H1 (cell line): ENCODE data around the gene R3HDM4. TPM values are rescaled to one million over a fixed set of nuclear protein-coding genes. Genes with fewer than 3 reads are reported as not detected.

Experiments
- CTCF ChIA-PET: fragments of 300-600 bp; sonication (Branson Sonifier 250); formaldehyde crosslinking; loops from one replicate; lab custom pipeline; 2021; ENCODE audit not compliant: partially characterized antibody; lab: Charles Lee
- POLR2A ChIA-PET: fragments of 300-600 bp; sonication (Branson Sonifier 250); formaldehyde crosslinking; loops from one replicate; lab custom pipeline; 2021; ENCODE audit warnings: inconsistent platforms; ENCODE audit not compliant: partially characterized antibody; lab: Charles Lee
- DNase-seq, 2 experiments: peaks; one replicate each; pipeline versions ENCODE4 v3.0.0 to v3.0.0-alpha.2; 2010 to 2022; ENCODE audit warnings: low spot score in 2 of 2, low read depth in 1 of 2, mixed read lengths in 1 of 2
- FAIRE-seq: peaks from 2 replicates; lab custom pipeline; 2011; peaks lifted over from hg19 to GRCh38; lab: Jason Lieb, UNC
- H2AFZ ChIP-seq: 2 replicates; pipeline ENCODE4 v1.8.1; 2012; ENCODE audit warnings: low read length, inconsistent platforms
- H2AK5ac ChIP-seq: 2 replicates; pipeline ENCODE4 v1.6.1; 2013; ENCODE audit warnings: low read depth, low read length
- H2BK120ac ChIP-seq: replicated peaks from 2 replicates; pipeline ENCODE3; 2013; ENCODE audit warnings: low read depth, low read length, inconsistent platforms
- H2BK12ac ChIP-seq: 2 replicates; pipeline ENCODE4 v1.6.1; 2013; ENCODE audit warnings: low read depth, low read length
- H2BK15ac ChIP-seq: 2 replicates; pipeline ENCODE4 v1.6.1; 2013; ENCODE audit warnings: low read length
- H2BK20ac ChIP-seq: 2 replicates; pipeline ENCODE4 v1.6.1; 2013; ENCODE audit warnings: low read length
- H2BK5ac ChIP-seq: 2 replicates; pipeline ENCODE4 v1.6.1; 2013; ENCODE audit warnings: low read depth, low read length
- H3K14ac ChIP-seq: 2 replicates; pipeline ENCODE4 v1.6.1; 2013; ENCODE audit warnings: inconsistent platforms; ENCODE audit not compliant: insufficient read length
- H3K18ac ChIP-seq: 2 replicates; pipeline ENCODE4 v1.6.1; 2013; ENCODE audit warnings: low read length; ENCODE audit errors: extremely low read depth
- H3K23ac ChIP-seq: 2 replicates; pipeline ENCODE4 v1.6.1; 2013; ENCODE audit warnings: inconsistent platforms; ENCODE audit not compliant: insufficient read length
- H3K23me2 ChIP-seq: 2 replicates; pipeline ENCODE4 v1.6.1; 2013; ENCODE audit warnings: low read depth, low read length
- H3K27ac ChIP-seq: 2 replicates; pipeline ENCODE4 v1.6.1; 2011; ENCODE audit warnings: low read depth, low read length, inconsistent platforms
- H3K27me3 ChIP-seq, 4 experiments: replicated peaks in 1 of 4; 1 replicate in 1 of 4; 2 replicates in 3 of 4; pipeline versions ENCODE4 v1.6.1 to v1.8.1; 2011 to 2013; ENCODE audit warnings: low read length in 3 of 4, mild to moderate bottlenecking in 3 of 4, inconsistent platforms in 2 of 4, mixed read lengths in 2 of 4, moderate library complexity in 1 of 4; ENCODE audit not compliant: control insufficient read depth in 3 of 4, insufficient read depth in 3 of 4; ENCODE audit errors: extremely low read depth in 1 of 4
- H3K36me3 ChIP-seq, 4 experiments: 2 replicates each; pipeline versions ENCODE4 v1.6.1 to v1.8.1; 2011 to 2013; ENCODE audit warnings: mild to moderate bottlenecking in 4 of 4, low read length in 3 of 4, moderate library complexity in 2 of 4, control low read depth in 1 of 4, inconsistent platforms in 1 of 4; ENCODE audit not compliant: insufficient read depth in 4 of 4, control insufficient read depth in 2 of 4
- H3K4ac ChIP-seq: replicated peaks from 2 replicates; pipeline ENCODE3; 2013; ENCODE audit warnings: low read length, low read depth, mixed read lengths, inconsistent platforms; ENCODE audit not compliant: insufficient read length
- H3K4me1 ChIP-seq, 4 experiments: replicated peaks in 1 of 4; 1 replicate in 1 of 4; 2 replicates in 3 of 4; pipeline versions ENCODE4 v1.6.1 to v1.8.1; 2011 to 2013; ENCODE audit warnings: low read length in 3 of 4, inconsistent platforms in 2 of 4, mixed read lengths in 1 of 4; ENCODE audit not compliant: insufficient read depth in 4 of 4, control insufficient read depth in 3 of 4
- H3K4me2 ChIP-seq, 2 experiments: 2 replicates each; pipeline versions ENCODE4 v1.6.1 to v1.8.1; 2011 to 2013; ENCODE audit warnings: low read depth in 2 of 2, low read length in 2 of 2, control low read depth in 1 of 2, inconsistent platforms in 1 of 2, mild to moderate bottlenecking in 1 of 2; ENCODE audit not compliant: insufficient read depth in 1 of 2
- H3K4me3 ChIP-seq, 4 experiments: fragments of 200-600, 300-600 bp in 1 of 4; sonication (generic), shearing (Covaris generic), sonication (Bioruptor Twin) in 1 of 4; 2 replicates each; pipeline versions ENCODE4 v1.5.1 to v1.8.1; 2011 to 2016; ENCODE audit warnings: low read length in 4 of 4, low read depth in 3 of 4, control low read depth in 2 of 4, inconsistent platforms in 2 of 4, mild to moderate bottlenecking in 2 of 4, mixed read lengths in 1 of 4, moderate library complexity in 1 of 4; ENCODE audit not compliant: insufficient read depth in 2 of 4; ENCODE audit errors: extremely low read depth in 1 of 4
- H3K56ac ChIP-seq: replicated peaks from 2 replicates; pipeline ENCODE3; 2013; ENCODE audit warnings: low read depth, mild to moderate bottlenecking, mixed read lengths, low read length, inconsistent platforms; ENCODE audit not compliant: insufficient read length
- H3K79me1 ChIP-seq: 2 replicates; pipeline ENCODE4 v1.6.1; 2013; ENCODE audit warnings: low read depth, low read length, control low read depth
- H3K79me2 ChIP-seq, 2 experiments: 2 replicates each; pipeline versions ENCODE4 v1.6.1 to v1.8.1; 2012 to 2013; ENCODE audit warnings: low read length in 2 of 2, mild to moderate bottlenecking in 2 of 2, inconsistent platforms in 1 of 2; ENCODE audit not compliant: insufficient read depth in 2 of 2, control insufficient read depth in 1 of 2
- H3K9ac ChIP-seq, 4 experiments: replicated peaks in 1 of 4; 1 replicate in 1 of 4; 2 replicates in 3 of 4; pipeline versions ENCODE4 v1.6.1 to v1.8.1; 2011 to 2013; ENCODE audit warnings: low read depth in 3 of 4, low read length in 3 of 4, control low read depth in 2 of 4, mild to moderate bottlenecking in 2 of 4, moderate library complexity in 2 of 4, inconsistent platforms in 1 of 4; ENCODE audit errors: extremely low read depth in 1 of 4
- H3K9me3 ChIP-seq, 2 experiments: 2 replicates each; pipeline versions ENCODE4 v1.6.1 to v1.8.1; 2012 to 2013; ENCODE audit warnings: mild to moderate bottlenecking in 2 of 2, moderate library complexity in 2 of 2, control low read depth in 1 of 2, inconsistent platforms in 1 of 2, low read depth in 1 of 2, low read length in 1 of 2, mixed read lengths in 1 of 2; ENCODE audit not compliant: insufficient read depth in 2 of 2
- H4K20me1 ChIP-seq, 2 experiments: replicated peaks in 1 of 2; 2 replicates each; pipeline versions ENCODE3 to v1.8.1; 2011 to 2013; ENCODE audit warnings: inconsistent platforms in 2 of 2, low read length in 2 of 2, mild to moderate bottlenecking in 1 of 2; ENCODE audit not compliant: insufficient read depth in 2 of 2, control insufficient read depth in 1 of 2
- H4K5ac ChIP-seq: 2 replicates; pipeline ENCODE4 v1.6.1; 2013; ENCODE audit warnings: low read length, low read depth, mixed read lengths, inconsistent platforms; ENCODE audit not compliant: insufficient read length
- H4K8ac ChIP-seq: 2 replicates; pipeline ENCODE4 v1.8.0; 2013; ENCODE audit warnings: mild to moderate bottlenecking, moderate library complexity, low read length, inconsistent platforms; ENCODE audit not compliant: insufficient read depth; ENCODE audit errors: extremely low read depth
- H4K91ac ChIP-seq: replicated peaks from 2 replicates; pipeline ENCODE3; 2013; ENCODE audit warnings: low read length, mixed read lengths, inconsistent platforms; ENCODE audit not compliant: insufficient read length
- CBX5 ChIP-seq: fragments of 300-800, 300-1000 bp; sonication (generic); IDR thresholded peaks from 2 replicates; pipeline ENCODE4 v1.7.1; 2016; ENCODE audit warnings: antibody characterized with exemption, low read length, low read depth
- CREB1 ChIP-seq: IDR thresholded peaks from 2 replicates; pipeline ENCODE4 v1.6.1; 2012; ENCODE audit warnings: inconsistent platforms
- EGR1 ChIP-seq: IDR thresholded peaks from 2 replicates; pipeline ENCODE4 v1.6.1; 2011; ENCODE audit warnings: low read depth, low read length, borderline replicate concordance
- EP300 ChIP-seq, 2 experiments: IDR thresholded peaks; 1 replicate in 1 of 2; 2 replicates in 1 of 2; pipeline ENCODE4 v1.6.1; 2011 to 2012; ENCODE audit warnings: low read depth in 2 of 2, low read length in 2 of 2, mild to moderate bottlenecking in 2 of 2, borderline replicate concordance in 1 of 2, inconsistent platforms in 1 of 2, moderate library complexity in 1 of 2
- JUN ChIP-seq: IDR thresholded peaks from 2 replicates; pipeline ENCODE4 v1.6.1; 2011; ENCODE audit warnings: low read depth, mild to moderate bottlenecking, improper control_type of control experiment, low read length
- KDM4A ChIP-seq: IDR thresholded peaks from one replicate; pipeline ENCODE4 v1.7.1; 2012; ENCODE audit warnings: low read depth, mild to moderate bottlenecking, moderate library complexity, low read length, inconsistent platforms; ENCODE audit not compliant: severe bottlenecking
- MAFK ChIP-seq: IDR thresholded peaks from 2 replicates; pipeline ENCODE4 v1.6.1; 2012; ENCODE audit warnings: low read depth, mild to moderate bottlenecking, improper control_type of control experiment, low read length
- SRF ChIP-seq: IDR thresholded peaks from 2 replicates; pipeline ENCODE4 v1.6.1; 2011; ENCODE audit warnings: mild to moderate bottlenecking, low read depth, low read length, moderate library complexity
- SUZ12 ChIP-seq: fragments of 200-600 bp; sonication (generic); IDR thresholded peaks from 2 replicates; pipeline ENCODE4 v1.6.1; 2012; ENCODE audit warnings: mild to moderate bottlenecking, inconsistent platforms, low read length, moderate library complexity, mixed read lengths
- TAF7 ChIP-seq: optimal IDR thresholded peaks from 2 replicates; pipeline ENCODE3; 2011; ENCODE audit warnings: low read depth, mild to moderate bottlenecking, inconsistent platforms, low read length, moderate library complexity, borderline replicate concordance
- WGBS, 2 experiments: shearing (Covaris generic) in 1 of 2; methylation state at CpG; one replicate each; pipeline versions ENCODE4 v1.1.6 to v1.1.7; 2013 to 2015; ENCODE audit warnings: low lambda C conversion rate in 2 of 2, mixed read lengths in 2 of 2, inconsistent platforms in 1 of 2, low coverage in 1 of 2, missing lambda C conversion rate in 1 of 2; ENCODE audit not compliant: insufficient replicate concordance in 2 of 2, insufficient coverage in 1 of 2, insufficient read length in 1 of 2; ENCODE audit errors: extremely low coverage in 1 of 2, missing lambda C conversion rate in 1 of 2; 5-methylcytosine and 5-hydroxymethylcytosine counted together
- polyA plus RNA-seq, 7 experiments: library from polyadenylated mRNA; depleted of rRNA in 3 of 7; stranded (reverse) in 5 of 7; unstranded in 2 of 7; fragments of >200 nt in 5 of 7; fragments of 200-250 nt in 2 of 7; gene quantifications; 1 replicate in 5 of 7; 2 replicates in 1 of 7; 4 replicates in 1 of 7; pipeline versions ENCODE4 v1.2.1 to v1.2.3, GENCODE V29; 2011 to 2013; ENCODE audit warnings: missing spikeins in 2 of 7, mixed read lengths in 2 of 7
- total RNA-seq: library from RNA; stranded (reverse); fragmentation: NEBNext Ultra II Directional; extraction: Animal tissue kit (Norgen Biotek cat#: 25700); gene quantifications from 2 replicates; pipeline ENCODE4 v1.2.1, GENCODE V29; 2021
- TF ChIP-seq, protein P1 (sequence below): IDR thresholded peaks from 2 replicates; pipeline ENCODE4 v1.6.1; 2011; ENCODE audit warnings: low read depth, mild to moderate bottlenecking, low read length; ENCODE audit not compliant: insufficient read depth

The R3HDM4 gene
- total and polyA plus RNA-seq, 2 of the 8 experiments (the other 6 are each of a cell fraction or from before 2014, with no cell fraction given): 76.8 to 102 TPM

DNA sequence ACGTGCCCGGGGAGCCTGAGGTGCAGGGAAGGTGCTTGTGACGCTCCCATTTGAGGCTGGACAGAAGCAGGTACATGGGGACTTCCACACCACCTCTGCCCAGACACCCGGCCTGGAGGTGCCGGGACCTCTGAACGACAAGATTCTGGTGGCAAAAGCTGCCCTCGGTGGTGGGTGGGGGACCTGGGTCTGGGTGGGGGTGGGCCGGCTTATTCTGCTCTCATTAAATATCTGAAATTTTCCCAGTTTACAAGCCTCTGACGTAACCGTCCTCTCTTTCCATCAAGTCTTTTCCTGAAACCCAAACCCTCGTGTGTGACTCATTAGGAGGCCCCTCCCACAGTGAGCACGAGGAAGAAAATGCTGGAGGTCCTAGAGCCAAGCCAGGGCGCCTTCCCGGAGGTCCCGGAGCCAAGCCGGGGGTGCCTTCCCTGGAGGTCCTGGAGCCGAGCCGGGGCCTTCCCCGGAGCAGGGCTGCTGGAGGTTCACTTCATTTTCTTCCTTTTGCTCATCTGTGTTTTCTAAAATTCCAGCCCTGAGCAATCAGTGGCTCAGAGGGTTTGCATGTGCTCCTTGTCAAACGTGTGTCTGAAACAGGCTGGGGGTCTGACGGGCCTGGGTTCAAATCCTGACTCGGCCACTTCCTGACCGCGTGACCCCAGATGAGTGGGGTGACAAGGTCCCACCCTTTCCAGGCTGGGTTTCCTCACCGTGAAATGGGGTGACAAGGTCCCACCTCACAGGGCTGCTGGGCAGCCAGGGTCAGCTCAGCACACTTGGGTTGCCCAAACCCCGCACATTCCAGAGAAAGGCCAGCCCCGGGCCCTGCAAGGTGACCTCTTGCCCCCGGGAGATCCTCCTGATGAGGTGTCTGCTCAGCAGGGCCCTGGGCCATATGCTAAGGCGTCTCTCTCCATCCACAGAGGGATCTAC is 43.5 kb downstream of the R3HDM4 start:
- no peaks in the 10 kb centered on the region; the same call in 1 of the 2 replicates for H3K79me1 ChIP-seq
- no peak overlapping the region for H4K5ac ChIP-seq
- H4K91ac ChIP-seq: no peak overlapping the region
- no peak overlapping the region for H4K8ac ChIP-seq
- no peaks in the 10 kb centered on the region for H3K79me2 ChIP-seq
- no peak overlapping the region for H2BK20ac ChIP-seq
- no peaks in the 10 kb centered on the region for H3K23me2 ChIP-seq
- H2BK15ac ChIP-seq: no peak overlapping the region
- ChIA-PET POLR2A (no interaction called here), CTCF (interaction anchor here (1.5 kb wide), 1 partner anchor 48 kb away, joined by 3 read pairs; no protein-coding TSS in a partner anchor)
- H3K9ac ChIP-seq: no peak overlapping the region
- TF ChIP-seq TAF7: no peak
- TF ChIP-seq CREB1: no peak
- TF ChIP-seq JUN: no peak
- no peak for TF ChIP-seq MAFK
- no peak for TF ChIP-seq EGR1
- TF ChIP-seq, protein P1, sequence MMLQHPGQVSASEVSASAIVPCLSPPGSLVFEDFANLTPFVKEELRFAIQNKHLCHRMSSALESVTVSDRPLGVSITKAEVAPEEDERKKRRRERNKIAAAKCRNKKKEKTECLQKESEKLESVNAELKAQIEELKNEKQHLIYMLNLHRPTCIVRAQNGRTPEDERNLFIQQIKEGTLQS: no peak
- TF ChIP-seq KDM4A: no peak
- no peak for TF ChIP-seq CBX5
- no peak for TF ChIP-seq SRF
- no peak for TF ChIP-seq SUZ12
- no peak for TF ChIP-seq EP300 (IDR thresholded peaks at IDR 0.05; ENCODE audit: borderline replicate concordance in 1 of 2, low read depth in 2 of 2, low read length in 2 of 2)
- no peak overlapping the region for H2AFZ ChIP-seq
- H4K20me1 ChIP-seq: peaks cover 4 to 9% of the 10 kb centered on the region in 2 experiments
- H3K14ac ChIP-seq: no peak overlapping the region
- no peak overlapping the region for H3K4ac ChIP-seq
- no peak overlapping the region; the same call in 1 of the 2 replicates for H2BK5ac ChIP-seq
- H2BK12ac ChIP-seq: no peak overlapping the region
- no peak for FAIRE-seq
- no peak overlapping the region for H2BK120ac ChIP-seq
- H3K23ac ChIP-seq: no peak overlapping the region
- H3K9me3 ChIP-seq: peaks cover 0 to 3% of the 10 kb centered on the region in 2 experiments; a peak in 1 of 4 replicates
- no peak for DNase-seq
- peaks cover 3 to 22% (median 7%) of the 10 kb centered on the region in 4 experiments for H3K4me1 ChIP-seq
- H3K36me3 ChIP-seq: peaks cover 0 to 14% (median 0%) of the 10 kb centered on the region in 4 experiments; a peak in 2 of 8 replicates
- H3K4me2 ChIP-seq: no peak overlapping the region
- no peak overlapping the region for H3K4me3 ChIP-seq
- WGBS, 2 experiments: 87% methylated on average over 23 of the region's 29 CpGs; no CpG with 5 or more reads in 1 of the 2 experiments
- H3K18ac ChIP-seq: no peak overlapping the region
- H3K27me3 ChIP-seq: no peaks in the 10 kb centered on the region
- no peak overlapping the region for H2AK5ac ChIP-seq
- H3K56ac ChIP-seq: no peak overlapping the region
- H3K27ac ChIP-seq: no peak overlapping the region
